Glutamatergic neuron (in vitro differentiated cells): ENCODE measurements around the gene PPP4R2. TPM values are rescaled to one million over a fixed set of nuclear protein-coding genes. Genes with fewer than 3 reads are reported as not detected.
A peak's percentile ranks its signal among the peaks of the same experiment; 100 is the strongest.

ENCODE experiments used
- DNase-seq: peaks from one replicate; pipeline ENCODE4 v3.0.0; 2022
- H3K27ac Mint-ChIP-seq: one replicate; pipeline ENCODE4 v1.8.0; 2020; ENCODE audit warnings: mild to moderate bottlenecking, mixed read lengths, inconsistent platforms; ENCODE audit not compliant: unreplicated experiment
- H3K27me3 Mint-ChIP-seq: one replicate; pipeline ENCODE4 v1.8.0; 2020; ENCODE audit warnings: mild to moderate bottlenecking, moderate library complexity, mixed read lengths, inconsistent platforms; ENCODE audit not compliant: unreplicated experiment
- H3K36me3 Mint-ChIP-seq: one replicate; pipeline ENCODE4 v1.8.0; 2020; ENCODE audit warnings: mild to moderate bottlenecking, mixed read lengths, inconsistent platforms; ENCODE audit not compliant: unreplicated experiment
- H3K4me1 Mint-ChIP-seq: one replicate; pipeline ENCODE4 v1.8.0; 2020; ENCODE audit warnings: mild to moderate bottlenecking, low read depth, mixed read lengths, inconsistent platforms; ENCODE audit not compliant: unreplicated experiment
- H3K4me3 Mint-ChIP-seq: one replicate; pipeline ENCODE4 v1.8.0; 2020; ENCODE audit warnings: mild to moderate bottlenecking, mixed read lengths, inconsistent platforms; ENCODE audit not compliant: unreplicated experiment
- H3K9me3 Mint-ChIP-seq: one replicate; pipeline ENCODE4 v1.8.0; 2020; ENCODE audit warnings: mild to moderate bottlenecking, moderate library complexity, mixed read lengths, inconsistent platforms; ENCODE audit not compliant: unreplicated experiment
- CTCF ChIP-seq: fragments of 200-600 bp; sonication (generic); IDR thresholded peaks from one replicate; pipeline ENCODE4 v1.5.0; 2021; ENCODE audit not compliant: partially characterized antibody, unreplicated experiment
- total RNA-seq: library from RNA; stranded (reverse); fragmentation: NEBNext Ultra II Directional; extraction: Animal tissue kit (Norgen Biotek cat#: 25700); gene quantifications from one replicate; pipeline ENCODE4 v1.2.1, GENCODE V29; 2021; ENCODE audit not compliant: unreplicated experiment

The PPP4R2 gene
- total RNA-seq, 1 donor from 2014 or later: 77.9 TPM

DNA sequence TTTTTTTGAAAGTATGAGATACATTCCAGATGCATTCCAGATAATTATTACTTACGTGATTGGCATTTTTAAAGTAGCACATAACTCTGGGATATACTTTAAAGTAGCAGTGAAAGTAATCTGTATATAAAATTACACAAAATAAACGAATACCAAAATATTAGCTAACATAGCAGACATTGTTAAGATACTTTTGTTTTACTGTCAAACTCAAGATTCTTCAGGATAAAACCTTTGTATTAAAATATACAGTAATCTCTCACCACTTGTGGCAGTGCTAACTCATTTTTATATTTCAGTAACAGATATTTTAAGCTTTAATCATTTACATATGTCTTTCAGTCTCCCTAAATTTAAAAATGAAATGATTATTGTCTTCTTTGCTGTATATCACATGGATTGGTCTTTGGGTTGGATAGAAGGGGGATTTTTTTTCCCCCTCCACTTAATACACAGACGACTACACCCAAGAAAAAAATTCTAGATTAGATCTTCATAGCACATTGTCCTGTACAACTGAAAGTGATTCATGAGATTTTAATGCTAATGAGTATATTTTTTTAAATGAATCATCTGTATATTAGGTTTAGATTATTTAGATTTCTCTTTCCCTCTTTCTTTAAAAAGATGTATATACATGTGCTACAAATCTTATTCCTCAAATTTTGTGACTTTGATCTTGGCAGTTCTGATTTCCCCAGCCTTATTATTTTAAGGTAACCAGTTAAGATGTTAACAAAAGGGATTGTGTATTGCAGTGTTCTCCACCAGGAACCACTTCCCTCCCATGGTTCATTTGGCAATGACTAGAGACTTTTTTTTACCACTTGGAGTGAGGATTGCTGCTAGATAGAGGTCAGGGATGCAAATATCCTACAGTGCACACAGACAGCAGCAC is 40.3 kb downstream of the PPP4R2 start:
- no peak for TF ChIP-seq CTCF
- DNase-seq: no peak
- Mint-ChIP-seq H3K27ac (no peak overlapping the region), H3K36me3 (no peaks in the 10 kb centered on the region), H3K4me3 (no peak overlapping the region), H3K9me3 (no peaks in the 10 kb centered on the region), H3K4me1 (peaks cover 25% of the 10 kb centered on the region), H3K27me3 (no peaks in the 10 kb centered on the region)

DNA sequence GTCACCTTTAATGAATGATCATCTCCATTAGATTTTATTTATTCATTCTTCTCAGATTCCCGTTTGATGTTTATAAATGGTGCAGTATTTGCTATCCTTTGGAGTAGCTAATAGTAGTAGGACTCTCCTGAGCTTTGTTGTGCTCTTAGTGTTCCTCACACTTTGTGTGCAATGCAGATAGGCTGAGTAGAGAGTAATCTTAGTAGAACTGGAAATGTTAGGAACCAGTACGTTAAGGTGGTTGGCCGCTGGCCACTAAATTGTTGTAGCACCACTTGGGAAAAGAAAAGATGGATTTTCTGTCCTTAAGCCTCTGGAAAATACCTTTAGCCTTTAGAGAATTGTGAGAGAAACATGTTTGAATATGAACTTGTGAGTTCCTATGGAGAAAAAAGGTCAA is 44.9 kb downstream of the PPP4R2 start:
- H3K27ac Mint-ChIP-seq: peak overlapping the region; percentile 7
- H3K36me3 Mint-ChIP-seq: no peaks in the 10 kb centered on the region
- TF ChIP-seq CTCF: no peak
- H3K27me3 Mint-ChIP-seq: no peaks in the 10 kb centered on the region
- H3K4me3 Mint-ChIP-seq: peak overlapping the region; percentile 0
- H3K4me1 Mint-ChIP-seq: peaks cover 35% of the 10 kb centered on the region
- H3K9me3 Mint-ChIP-seq: no peaks in the 10 kb centered on the region
- DNase-seq: no peak

DNA sequence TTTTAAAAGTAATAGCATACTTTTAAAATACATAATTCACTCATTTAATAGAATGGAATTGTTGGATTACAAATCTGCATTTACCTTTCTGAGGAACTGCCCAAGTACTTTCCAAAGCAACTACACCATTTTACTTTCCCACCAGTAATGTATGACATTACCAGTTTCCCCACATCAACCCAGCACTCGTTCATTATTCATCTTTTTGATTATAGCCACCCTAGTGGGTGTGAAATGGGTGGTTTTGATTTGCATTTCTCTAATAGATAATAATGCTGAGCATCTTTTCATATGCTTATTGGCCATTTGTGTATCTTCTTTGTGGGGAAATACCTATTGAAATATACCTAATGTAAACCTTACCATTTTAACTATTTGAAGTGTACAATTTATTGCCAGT is 46.8 kb downstream of the PPP4R2 start:
- no peak for TF ChIP-seq CTCF
- H3K27me3 Mint-ChIP-seq: no peaks in the 10 kb centered on the region
- H3K4me3 Mint-ChIP-seq: no peak overlapping the region
- DNase-seq: no peak
- no peaks in the 10 kb centered on the region for H3K9me3 Mint-ChIP-seq
- H3K27ac Mint-ChIP-seq: no peak overlapping the region
- H3K36me3 Mint-ChIP-seq: no peaks in the 10 kb centered on the region
- H3K4me1 Mint-ChIP-seq: peaks cover 21% of the 10 kb centered on the region

DNA sequence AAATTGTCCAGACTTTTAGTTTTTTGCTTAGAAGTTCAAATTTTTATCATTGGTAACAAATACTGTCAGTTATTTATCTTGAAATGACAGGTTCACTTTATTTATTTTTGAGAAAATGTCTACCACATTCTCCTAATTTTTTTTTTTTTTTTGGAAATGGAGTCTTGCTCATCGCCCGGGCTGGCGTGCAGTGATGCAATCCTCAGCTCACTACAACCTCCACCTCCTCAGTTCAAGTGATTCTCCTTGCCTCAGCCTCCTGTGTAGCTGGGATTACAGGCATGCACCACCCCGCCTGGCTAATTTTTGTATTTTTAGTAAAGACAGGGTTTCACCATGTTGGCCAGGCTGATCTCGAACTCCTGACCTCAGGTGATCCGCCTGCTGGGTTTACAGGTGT is 48.8 kb downstream of the PPP4R2 start:
- no peaks in the 10 kb centered on the region for H3K36me3 Mint-ChIP-seq
- peaks cover 1% of the 10 kb centered on the region for H3K9me3 Mint-ChIP-seq
- H3K4me1 Mint-ChIP-seq: peaks cover 21% of the 10 kb centered on the region
- DNase-seq: no peak
- no peak overlapping the region for H3K4me3 Mint-ChIP-seq
- H3K27me3 Mint-ChIP-seq: no peaks in the 10 kb centered on the region
- no peak overlapping the region for H3K27ac Mint-ChIP-seq
- no peak for TF ChIP-seq CTCF

- H3K27ac Mint-ChIP-seq: no peak overlapping the region
- H3K27me3 Mint-ChIP-seq: no peaks in the 10 kb centered on the region
- no peak for TF ChIP-seq CTCF
- peaks cover 15% of the 10 kb centered on the region for H3K4me1 Mint-ChIP-seq
- H3K36me3 Mint-ChIP-seq: no peaks in the 10 kb centered on the region
- H3K4me3 Mint-ChIP-seq: no peak overlapping the region
- no peak for DNase-seq
- H3K9me3 Mint-ChIP-seq: peaks cover 1% of the 10 kb centered on the region
These were observed 49.6 kb downstream of the PPP4R2 start for GRCh38 chr3:73046195-73046594.
